Thyroid gland (tissue), 4 donors: ENCODE results near the gene EIF4A3.

Experiments
- CTCF ChIP-seq, 6 experiments: fragments of 200-600 bp in 3 of 6; fragments of 450-650 bp in 3 of 6; sonication (generic) in 3 of 6; IDR thresholded peaks; one replicate each; pipeline ENCODE4 v1.5.1; 2016 to 2019; ENCODE audit warnings: antibody characterized with exemption in 6 of 6, mild to moderate bottlenecking in 2 of 6, inconsistent platforms in 1 of 6, moderate library complexity in 1 of 6
- POLR2A ChIP-seq, 2 donors: fragments of 450-650 bp; IDR thresholded peaks; one replicate each; pipeline ENCODE4 v1.6.1; 2017; ENCODE audit warnings: antibody characterized with exemption in 2 of 2, mild to moderate bottlenecking in 2 of 2, moderate library complexity in 1 of 2

DNA sequence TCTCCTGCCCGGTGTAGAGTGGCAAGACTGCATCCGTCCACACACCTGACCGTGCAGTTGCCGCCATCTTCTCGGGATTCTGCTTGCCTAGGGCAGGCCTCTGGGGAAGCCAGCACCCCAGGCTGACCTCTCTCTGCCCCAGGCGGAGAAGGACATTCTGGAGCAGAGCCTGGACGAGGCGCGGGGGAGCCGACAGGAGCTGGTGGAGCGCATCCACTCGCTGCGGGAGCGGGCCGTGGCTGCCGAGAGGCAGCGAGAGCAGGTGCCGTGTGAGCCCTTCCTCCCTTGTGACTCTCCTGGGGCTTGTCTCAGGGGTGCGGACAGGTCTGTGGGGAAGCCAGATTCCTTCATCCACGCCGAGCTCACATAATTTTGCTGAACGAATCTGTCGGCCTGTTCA is 42.7 kb upstream of the EIF4A3 start:
- TF ChIP-seq POLR2A (IDR thresholded peaks at IDR 0.05), result no peak
- TF ChIP-seq CTCF (IDR thresholded peaks at IDR 0.05), result no peak
